Muscle of back (tissue), 11 donors: ENCODE data around the gene PTPRJ. TPM values are rescaled to one million over a fixed set of nuclear protein-coding genes. Genes with fewer than 3 reads are reported as not detected.

ENCODE experiments used
- DNase-seq, 3 donors: peaks; one replicate each; pipeline versions ENCODE4 v3.0.0 to v3.0.0-alpha.2; 2013
- polyA plus RNA-seq, 10 donors: library from polyadenylated mRNA; unstranded; fragments of 120-200 nt; gene quantifications; one replicate each; pipeline ENCODE4 v1.2.1, GENCODE V29; 2013; ENCODE audit not compliant: insufficient read length in 10 of 10

Gene PTPRJ
- polyA plus RNA-seq, 10 donors = 2.8 to 5.3 (median 3.7) TPM

DNA sequence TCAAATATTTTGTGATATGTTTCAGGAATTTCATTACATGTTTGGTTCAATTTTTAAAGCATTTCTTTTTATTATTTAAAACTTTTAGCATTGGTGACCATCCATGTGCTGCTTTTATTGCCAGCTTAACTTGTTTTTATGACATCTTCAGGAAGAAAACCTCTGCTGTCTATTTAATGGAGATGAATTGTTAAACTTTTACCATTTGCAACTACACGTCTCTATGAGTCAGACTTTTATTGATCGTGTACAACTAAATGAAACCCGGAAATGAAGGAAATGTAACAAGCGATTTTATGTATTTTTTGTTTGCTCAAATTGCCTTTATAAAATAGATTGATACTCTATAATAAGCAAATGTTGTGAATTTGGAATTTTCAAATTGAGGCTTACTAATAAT, 113.0 kb downstream of the PTPRJ start:
- no peak for DNase-seq

DNA sequence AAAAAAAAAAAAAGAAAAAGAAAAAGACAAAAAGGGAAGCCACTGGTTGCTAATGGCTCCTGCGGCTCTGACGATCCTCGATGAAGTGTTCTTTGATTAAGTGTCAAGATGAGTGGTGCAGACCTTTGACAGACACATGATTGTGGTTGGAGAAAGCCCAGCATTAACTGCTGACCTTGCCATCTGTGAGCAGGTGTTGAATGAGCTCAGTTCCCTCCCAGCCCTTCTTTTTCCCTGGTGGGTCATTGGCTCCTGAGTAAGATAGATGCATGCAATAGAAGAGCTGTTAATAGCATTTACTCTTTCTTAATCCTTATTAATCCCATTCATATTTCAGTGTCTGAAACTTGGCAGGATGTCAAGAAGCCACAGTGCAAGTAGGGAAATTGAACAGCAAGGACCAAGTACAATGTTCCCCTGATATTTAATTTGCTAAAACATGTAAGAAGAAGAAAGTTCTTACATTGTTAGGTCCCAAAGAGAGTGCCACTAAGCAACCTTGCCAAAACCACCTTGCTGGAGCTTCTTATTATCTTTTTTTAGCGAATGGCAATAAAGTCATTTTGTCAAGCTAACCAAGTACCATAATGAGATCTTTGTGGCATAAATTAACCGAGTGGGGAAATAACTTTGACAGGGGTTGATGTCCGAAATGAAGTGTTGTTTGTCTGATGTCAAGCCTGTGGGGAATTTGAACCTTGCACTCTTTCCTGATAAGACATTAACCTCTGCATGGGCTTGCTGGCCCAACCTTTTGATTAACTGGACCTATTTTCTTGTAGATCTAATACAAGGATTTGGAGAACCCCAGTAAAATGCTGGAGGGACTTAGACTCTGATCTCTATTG, 113.7 kb downstream of the PTPRJ start:
- peak in 2 of 3 donors; percentile 17 to 48 for DNase-seq

DNA sequence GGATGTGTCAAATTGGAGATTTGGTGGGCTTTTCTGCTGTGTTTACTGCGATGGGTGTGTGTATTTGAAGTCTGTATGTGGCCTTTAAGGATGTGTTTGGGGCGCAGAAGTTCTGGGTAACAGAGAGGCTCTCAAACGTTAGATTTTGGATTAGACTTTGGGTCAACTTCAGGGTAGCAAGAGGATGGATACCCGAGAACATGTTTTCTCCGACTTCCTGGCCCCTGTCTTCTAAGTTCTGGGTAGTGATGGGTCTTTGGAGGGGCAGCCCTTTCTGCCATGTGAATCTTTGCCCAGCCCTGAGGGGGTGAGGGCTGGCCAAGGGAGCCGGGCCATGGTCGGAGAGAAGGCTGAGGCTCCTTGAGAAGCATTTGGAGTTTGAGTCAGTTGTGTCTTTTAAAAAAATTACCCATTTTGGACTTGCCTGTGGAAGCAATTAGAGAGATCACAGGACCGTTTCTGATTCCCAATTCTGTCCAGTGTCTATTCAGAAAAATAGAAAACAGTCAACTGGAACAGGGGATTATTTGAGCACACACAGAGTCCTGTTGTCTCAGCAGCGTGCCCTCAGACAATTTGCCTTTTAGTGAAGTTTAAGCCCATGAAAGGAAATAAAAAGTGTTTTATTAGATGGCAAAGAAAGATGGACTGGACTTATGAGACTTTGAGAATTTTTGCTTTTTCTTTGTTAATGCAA, 114.4 kb downstream of the PTPRJ start:
- no peak for DNase-seq

DNA sequence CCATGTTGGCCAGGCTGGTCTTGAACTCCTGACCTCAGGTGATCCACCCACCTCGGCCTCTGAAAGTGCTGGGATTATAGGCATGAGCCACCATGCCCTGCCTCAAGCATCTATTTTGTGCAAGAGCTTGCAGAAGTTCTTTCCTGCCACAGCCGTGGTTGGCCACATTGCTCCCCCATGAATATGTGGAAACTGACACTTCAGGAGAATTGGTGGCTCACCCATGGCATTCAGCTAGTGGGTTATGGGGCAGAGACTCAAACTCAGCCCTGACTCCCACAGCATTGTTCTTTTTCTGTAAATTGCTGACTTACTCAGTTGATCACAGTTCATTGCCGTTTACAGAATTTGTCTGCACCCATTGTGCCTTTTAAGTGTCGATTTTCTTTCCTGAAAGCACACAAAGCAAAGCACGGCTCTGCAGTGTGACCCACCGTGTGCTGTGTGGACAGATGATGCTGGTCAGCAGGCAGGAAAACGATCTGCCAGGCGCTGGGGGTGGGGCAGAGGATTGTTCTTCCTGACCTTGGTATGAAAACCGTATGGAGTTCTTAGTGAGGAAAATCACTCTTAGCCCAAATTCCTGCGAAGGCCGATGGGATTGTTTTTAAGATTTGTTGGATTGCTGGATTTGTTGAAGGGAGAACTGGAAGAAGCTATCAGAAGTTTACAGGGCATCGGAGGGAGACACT, 115.6 kb downstream of the PTPRJ start:
- DNase-seq = no peak

DNA sequence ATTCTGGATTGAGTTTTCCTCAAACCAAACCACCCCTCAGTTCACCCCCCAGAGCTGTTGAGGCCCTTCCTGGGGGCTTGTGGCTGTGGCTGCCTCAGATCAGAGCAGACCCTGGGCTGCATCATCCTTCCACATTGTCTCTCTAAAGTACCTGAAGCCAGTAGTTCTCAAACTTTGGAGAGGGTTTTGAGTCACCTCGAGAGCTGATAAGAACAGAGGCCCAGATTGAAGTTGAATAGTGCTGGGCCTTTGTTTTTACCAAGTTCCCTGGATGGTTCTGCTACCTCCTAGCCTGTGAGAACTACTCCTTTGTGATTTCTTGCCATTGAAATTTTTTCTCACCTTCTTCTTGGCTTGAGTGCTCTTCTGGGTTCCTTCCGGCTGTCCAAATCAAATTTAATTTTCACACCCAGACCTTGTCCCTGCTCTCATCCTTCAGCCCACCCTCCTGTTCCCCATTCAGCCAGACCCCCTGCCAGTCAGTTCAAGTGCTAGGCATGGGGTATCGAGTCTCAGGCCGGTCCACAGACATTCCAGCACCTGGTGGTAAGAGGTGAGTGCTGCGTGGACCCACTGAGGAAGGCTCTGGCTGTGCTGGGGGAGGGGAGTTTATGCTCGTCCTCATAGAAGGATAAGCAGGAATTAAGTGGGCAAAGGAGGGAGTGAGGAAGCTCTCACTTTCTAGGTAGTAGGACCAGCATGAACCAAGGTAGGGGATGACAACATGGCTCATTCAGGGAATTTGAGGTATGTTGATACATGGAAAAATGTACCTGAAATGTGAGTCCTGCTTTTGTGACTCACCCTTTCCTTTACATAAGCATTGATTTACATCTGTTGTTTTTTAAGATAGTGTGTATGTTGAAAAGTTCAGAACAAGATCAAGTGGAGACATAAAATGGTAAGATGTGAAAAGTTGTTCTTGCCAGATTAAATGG, 116.5 kb downstream of the PTPRJ start:
- no peak for DNase-seq

DNA sequence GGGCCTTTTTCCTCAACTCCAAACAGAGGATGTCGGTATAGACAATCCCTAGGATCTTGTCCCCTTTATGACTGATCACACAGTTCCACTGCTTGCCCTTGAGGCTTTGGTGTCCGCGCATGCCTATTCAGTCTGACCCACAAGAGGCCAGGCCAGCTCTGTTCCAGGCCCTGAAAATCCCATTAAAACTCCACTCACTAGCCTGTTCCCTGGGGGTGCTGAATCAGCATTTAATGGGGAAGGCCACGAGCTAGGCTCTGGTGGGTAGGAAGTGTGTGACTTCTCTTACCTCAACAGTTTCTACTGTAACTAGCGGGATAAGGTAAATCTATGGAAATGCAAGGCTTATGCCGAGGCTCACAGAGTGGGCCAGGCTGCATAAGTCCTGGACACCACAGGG, 117.7 kb downstream of the PTPRJ start:
- DNase-seq = no peak

DNA sequence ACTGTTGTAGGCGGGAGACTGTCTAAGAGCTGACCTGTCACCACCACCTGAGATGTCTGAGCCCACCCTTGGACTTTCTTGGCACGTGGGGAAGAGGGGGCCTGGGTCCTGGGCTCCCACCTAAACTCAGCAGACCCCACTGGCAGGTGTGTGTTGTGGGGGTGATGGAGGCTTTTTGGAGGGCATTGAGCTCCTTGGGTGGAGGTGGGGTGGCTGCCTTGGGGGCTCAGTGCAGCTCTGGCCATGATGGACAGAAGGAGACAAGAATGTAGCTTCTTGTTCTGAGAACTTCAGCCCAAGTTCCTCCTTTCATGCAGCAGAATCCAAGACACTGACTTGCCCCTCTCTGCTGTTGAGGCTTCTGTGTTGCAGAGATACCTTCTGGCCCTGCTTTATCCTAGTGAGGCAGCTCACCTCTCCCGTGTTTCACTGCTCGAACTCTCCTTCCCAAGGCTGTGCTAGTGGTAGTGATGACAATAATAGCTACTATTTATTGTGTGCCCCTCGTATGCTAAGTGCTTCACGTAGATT, 119.6 kb downstream of the PTPRJ start:
- no peak for DNase-seq

DNA sequence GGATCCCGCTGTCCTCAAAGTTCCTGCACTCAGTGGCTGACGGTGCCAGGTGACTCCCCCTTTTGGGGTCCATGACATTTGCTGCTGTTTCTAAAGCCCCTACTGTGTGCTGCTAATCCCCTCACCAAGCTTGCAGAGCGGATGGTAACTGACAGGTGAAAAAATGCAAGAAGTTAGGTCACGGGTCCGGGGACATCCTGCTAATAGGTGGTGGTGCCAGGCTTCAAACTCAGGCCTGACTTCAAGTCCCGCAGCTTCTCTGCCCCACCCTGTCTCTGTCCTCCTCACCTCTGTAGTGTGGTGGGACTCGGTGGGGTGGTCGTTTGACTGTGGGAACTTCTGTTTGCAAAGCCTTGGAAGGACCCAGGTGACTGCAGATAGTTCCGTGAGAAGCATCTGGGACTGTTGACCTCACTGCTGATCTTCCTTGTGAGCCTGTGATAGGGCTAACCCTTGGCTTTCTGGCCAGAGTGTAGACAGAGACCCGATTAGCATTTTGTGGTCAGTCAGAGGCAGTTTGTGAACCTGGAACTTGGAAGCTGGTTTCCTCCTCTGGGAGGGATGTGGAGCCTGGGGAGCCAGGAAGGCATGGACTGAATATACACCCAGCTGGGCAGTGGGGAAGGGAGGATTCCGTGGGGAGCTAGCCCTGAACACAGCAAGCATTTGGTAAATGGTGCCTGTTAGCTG, 120.8 kb downstream of the PTPRJ start:
- DNase-seq = no peak

DNA sequence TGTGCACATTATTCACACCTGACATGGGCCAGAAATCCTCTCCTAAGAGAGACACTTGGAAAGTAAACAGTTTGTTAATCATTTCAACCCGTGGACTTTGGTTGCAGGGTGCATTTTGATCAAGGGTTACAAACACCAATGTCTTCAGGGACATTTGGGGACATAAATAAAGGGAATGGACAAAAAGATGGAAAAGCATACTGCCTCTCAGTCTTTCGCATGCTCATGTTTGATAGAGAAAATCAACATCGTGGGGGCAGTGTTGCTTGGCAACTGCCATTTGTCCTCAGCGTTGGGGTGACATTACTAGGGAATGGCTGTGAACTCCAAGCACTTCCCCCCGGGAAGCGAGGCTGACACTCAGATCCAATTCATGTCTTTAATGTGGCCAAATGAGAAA, 121.6 kb downstream of the PTPRJ start:
- DNase-seq = peak in 1 of 3 donors; percentile 63

DNA sequence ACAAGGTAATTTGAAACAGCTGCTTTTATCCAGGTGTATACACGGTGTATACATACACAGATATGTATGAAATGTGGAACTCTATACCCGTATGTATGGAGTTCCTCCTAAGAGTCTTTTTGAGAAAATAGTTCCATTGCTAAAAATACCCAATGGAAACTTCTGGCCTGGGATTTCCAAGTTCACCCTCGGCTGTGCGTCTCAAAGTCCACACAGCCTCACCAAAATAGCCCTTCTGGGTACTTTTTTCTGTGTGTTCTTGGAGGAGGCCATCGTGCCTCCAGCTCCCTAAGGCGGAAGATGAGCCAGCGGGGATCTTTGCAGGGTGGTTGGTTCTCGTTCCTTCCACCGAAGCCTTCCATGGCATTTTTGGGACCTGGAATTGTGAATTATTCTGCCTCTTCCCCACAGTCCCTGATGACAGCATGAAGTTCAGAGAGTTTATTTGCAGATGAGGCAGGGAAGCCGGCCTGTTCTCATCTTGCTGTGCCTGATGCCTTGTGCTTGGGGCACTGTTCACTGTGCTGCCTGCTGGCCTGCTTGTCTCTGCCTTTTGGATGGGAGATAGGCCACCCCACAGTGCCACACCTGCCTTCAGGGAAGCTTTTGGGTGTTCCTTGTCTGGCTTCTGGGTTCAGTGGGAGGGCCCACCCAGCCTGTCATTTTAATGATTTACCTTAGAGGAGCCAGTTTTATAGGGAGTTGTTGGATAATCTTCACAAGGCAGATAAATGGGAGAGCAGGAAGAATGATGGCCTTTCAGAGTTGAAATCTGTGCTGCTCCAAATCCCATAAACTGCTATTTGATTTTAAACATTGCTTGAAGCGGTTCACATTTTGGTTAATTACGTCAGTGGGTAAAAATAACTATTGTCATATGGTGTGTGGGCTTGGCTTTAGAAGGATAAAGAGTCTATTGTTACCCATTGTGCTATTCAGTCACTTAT, 123.5 kb downstream of the PTPRJ start:
- peak in 1 of 3 donors; percentile 32 for DNase-seq

DNA sequence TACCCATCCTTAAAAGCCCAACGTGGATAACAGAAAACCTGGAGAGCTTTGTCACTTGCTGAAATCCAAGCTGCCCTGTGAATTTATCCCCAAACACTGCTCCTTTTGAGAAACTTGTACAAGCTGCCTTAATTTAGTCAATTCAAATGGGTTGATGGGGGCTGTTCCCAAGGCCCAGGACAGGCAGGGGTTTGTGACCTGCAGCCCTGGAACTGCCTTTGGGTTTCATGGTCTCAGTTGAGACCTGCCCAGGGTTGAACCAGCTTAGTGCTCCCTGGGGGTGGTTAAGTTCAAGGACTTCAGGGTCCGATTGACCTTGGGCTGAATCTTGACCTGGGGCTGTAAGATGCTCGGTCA, 124.2 kb downstream of the PTPRJ start:
- DNase-seq = no peak

DNA sequence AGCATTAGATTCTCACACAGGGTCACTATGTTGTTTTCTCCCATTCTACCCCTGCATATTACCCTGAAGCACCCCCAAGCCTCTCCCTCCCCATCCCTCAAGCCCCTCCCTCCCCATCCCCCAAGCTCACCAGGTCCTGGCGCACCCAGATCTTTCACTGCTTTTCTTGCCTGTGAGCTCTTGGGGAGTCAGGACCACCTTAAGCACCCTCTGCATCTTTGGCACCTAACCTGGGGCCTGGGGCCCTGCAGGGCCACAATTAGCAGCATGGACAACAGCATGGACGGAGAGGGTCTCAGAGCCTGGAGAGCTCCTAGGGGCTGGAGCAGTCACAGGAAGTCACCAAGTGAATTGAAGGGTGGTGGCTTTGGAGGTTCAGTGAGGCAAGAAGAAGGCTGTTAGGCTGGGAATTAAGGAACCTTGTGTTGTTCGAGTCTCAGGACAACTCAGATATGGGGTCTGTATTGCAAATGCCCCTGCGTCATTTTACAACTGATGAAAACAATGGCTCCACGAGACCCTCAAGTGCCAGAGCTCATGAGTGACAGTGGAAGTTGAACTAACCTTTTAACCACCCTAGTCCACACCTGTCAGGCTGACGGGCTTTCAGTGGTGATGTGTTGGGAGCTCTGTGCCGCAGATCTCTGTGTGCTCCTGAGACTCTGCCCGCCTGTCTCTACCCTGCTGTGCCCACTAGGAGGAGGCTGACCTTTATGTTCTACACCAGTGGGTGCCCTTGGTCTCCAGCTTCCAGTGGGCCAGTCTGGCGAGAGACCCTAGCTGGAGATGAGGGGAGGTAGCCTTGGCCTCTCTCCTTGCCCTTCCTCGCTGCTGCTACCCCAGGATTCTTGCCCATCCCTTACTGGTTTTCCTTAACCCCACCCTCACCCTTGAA, 125.0 kb downstream of the PTPRJ start:
- DNase-seq = no peak

DNA sequence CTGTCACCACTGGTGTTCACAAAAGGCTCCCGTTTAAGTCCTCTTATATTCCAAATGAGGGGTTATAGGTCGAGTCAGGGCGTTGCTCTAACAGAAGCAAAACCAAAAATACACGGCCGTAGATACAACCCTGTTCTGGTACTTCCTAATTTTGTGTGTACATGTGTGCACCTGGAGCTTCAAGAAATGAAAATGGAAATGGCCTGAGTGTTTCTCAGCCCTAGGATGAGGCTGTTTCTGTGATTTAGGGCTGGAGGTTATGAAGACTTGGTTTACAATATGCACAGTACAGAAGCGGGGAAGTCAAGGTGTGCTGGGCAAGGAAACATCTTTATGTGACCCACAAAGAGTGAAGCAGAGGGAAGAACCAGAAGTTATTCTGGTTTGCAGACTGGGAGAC, 125.8 kb downstream of the PTPRJ start:
- no peak for DNase-seq

DNA sequence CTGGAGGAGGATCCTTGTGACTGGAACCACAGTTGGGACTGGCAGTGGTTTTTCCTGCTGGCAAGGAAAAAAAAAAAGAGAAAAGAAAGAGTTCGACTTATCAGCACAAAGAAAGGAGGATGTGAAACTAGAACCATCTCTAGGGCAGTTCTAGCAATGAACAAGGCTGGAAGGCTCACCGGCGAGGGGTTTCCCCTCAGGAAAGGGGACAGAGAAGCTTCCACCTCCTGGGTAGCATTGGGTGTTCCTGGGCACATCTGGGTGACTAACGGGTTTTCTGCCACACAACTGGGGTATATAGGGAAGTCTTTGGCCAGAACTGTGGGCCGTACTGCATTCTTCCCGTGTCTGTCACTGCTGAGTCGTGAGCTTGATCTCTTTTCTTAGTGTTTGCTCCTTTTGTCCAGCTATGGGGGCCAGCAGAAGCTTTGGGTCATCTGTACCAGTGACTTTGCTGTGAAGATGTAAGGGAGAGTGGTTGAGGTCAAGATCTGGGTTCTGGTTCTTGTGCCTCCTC, 126.9 kb downstream of the PTPRJ start:
- peak in 1 of 3 donors; percentile 14 for DNase-seq

DNA sequence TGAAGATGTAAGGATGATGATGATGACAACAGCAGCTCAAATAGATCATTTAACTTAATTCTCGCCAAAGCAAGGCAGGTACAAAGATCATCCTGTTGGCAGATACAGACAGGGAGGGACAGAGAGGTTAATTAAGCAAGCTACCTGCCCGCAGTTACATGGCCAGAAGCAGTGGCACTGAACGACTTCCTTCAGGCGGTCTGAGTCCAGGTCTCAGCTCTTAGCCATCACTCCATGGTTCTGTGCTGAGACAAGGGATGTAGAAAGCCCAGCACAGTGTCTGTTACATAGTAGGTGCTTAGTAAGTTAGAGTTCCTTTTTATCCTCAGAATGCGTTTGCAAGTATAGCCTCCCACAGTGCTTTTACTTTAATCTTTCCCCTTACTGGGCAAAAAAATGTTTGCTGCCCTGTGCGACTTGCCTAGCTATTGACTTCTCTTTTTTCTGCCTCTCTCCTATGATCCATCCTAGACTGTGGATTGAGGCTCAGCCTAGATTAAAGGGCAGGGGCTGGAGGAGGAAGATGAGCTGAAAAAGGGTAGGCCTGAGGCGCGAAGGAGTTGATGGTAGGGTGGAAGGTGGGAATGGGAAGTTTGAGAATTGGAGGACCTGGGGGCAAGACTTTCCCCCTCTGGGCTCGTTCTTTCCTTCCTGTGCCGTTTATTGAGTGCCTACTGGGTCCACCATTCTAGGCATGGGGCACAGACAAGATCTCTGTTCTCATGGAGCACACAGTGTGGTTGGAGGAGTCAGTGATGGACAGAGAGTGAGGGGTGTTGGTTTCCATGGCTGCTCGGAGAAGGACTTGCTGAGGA, 128.1 kb downstream of the PTPRJ start:
- DNase-seq = no peak

DNA sequence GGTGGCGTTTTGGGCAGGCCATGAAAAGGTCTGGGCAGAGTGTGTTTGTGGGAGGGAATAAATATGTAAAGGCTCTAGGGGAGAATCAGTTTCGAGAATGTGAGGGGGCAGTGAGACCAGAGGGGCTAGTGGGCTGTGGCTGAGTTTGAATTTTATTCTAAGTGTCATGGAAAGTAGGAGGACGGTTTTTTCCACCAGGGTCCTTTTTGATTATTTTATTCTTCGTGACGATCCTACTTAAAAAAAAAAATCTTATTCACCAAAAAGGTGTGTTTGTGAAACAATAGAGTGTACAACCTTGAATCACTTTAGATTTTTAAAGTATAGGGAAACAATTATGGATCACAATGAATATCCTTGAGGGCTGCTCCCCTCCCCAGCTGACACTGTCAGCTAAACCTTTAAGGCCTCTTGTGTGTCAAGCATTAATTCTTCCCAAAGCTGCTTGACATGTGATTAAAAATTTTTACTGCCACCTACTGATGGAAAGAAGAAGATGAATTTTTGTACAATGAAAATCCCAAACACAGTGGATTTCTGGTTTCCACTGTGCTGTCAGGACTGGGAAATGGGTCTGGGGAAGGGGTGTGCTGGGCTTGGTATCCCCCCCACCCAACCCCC, 128.8 kb downstream of the PTPRJ start:
- DNase-seq = peak; percentile 35 to 61 (median 40)

DNA sequence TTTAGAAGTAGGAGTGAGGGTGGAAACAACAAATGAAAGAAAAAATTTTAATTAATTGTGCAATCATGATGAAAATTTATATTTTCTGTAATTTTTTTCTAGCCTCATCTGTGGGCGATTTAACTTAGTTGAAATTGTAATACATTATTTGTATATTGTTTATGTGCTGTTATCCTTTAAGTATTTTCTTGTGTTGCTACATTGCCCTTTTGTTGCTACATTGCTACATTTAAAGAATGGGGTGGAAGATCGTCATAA, 130.1 kb downstream of the PTPRJ start:
- no peak for DNase-seq
